GM19351 (cell line): Measurements from ENCODE around the gene SANBR.

ENCODE experiments used
- ATAC-seq: cut with Tn5 transposase; IDR thresholded peaks from one replicate; pipeline ENCODE4 v1.9.1; 2021; ENCODE audit warnings: mild to moderate bottlenecking, moderate library complexity; ENCODE audit not compliant: unreplicated experiment

Gene SANBR

DNA sequence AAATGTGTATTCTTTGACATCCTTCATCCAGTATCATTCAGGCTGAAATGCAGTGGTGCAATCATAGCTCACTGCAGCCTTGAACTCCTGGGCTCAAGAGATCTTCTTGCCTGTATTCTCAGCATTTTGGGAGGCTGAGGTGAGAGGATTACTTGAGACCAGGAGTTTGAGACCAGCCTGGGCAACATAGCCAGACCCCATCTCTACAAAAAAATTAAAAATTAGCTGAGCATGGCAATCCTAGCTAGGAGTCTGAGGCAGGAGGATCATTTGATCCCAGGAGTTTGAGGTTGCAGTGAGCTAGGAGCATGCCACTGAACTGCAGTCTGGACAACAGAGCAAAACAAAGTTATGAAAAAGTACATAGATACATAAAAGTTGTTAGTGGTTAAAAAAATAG, 24.1 kb downstream of the SANBR start:
- no peak for ATAC-seq

DNA sequence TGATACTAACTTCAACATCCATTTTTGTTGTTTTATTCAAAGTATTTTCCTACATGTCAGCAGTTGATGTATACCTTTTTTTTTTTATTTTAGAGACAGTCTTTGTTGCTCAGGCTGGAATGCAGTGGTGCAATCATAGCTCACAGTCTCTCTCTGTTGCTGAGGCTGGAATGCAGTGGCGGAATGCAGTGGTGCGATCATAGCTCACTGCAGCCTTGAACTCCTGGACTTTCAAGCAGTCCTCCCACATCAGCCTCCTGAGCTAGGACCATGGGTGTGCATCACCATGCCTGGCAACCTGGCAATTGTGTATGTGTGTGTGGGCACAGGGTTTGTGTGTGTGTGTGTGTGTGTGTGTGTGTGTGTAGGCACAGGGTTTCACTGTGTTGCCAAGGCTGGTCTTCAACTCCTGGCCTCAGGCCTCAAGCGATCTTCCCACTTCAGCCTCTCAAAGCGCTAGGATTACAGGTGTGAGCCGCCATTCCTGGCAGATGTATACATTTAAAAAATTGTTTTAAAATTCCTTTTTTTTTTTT, 24.8 kb downstream of the SANBR start:
- ATAC-seq, result no peak

DNA sequence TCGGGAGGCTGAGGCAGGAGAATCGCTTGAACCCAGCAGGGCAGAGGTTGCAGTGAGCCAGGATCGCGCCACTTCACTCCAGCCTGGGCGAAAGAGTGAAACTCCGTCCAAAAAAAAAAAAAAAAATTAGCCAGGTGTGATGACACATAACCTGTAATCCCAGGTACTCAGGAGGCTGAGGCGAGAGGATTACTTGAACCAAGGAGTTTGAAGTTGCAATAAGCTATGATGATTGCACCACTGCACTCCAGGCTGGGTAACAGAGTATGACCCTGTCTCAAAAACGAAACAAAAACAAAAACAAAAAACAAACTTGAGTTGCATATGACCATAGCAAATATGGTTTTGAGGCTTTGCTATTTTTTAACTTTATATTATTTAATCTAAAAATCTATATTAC, 25.8 kb downstream of the SANBR start:
- no peak for ATAC-seq

DNA sequence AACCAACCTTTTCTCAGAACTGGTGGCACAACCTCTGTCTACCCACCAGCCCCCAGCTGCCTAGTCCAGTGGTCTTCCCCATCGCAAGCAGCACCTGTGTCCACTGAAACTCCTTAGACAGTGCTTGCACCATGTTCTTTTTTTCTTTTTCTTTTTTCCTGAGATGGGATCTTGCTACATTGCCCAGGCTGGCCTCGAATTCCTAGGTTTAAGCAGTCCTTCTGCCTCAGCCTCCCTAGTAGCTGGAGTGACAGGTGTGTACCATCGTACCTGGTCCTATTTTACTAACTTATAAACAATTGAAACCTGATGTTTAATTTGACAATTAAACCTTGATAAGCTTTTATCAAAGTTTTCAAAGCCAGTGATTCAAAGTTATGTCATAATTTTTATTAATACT, 30.8 kb downstream of the SANBR start:
- ATAC-seq, result no peak

DNA sequence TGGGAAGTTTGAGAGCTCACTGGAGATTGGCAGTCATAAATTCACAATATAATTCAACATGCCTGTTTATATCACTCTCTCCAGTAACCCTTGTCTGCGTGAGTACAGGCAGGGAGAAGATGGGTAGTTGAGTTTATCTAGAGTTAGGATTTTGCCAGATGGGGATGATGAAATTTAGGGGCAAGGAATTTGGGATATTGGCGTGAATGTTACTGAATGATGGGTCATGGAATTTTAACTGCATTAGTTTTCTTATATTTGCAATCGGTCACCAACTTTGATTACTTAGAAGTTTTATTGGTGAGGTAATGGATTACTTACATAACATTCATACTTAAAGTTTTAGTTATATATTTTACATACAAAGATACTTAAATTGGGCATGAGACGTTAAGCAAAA, 35.1 kb downstream of the SANBR start:
- ATAC-seq, result no peak

DNA sequence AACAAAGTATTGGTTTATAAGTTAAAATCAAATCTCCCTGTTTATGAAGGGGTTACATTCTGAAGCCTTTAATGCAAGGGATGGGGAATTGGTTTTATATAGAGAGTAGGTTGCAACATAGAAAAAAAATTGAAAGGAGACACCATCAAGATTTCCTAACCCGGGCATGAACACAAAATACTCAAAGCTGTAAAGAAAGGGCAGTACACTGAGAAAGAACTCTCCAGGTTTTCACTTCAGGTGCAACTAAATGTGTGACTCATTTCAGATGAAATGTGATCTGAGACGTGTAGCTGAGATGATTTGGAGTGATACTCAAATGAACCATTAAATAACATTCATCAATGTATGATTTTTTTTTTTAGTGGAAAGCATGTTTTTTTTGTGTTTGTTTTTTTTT, 43.6 kb downstream of the SANBR start:
- no peak for ATAC-seq

DNA sequence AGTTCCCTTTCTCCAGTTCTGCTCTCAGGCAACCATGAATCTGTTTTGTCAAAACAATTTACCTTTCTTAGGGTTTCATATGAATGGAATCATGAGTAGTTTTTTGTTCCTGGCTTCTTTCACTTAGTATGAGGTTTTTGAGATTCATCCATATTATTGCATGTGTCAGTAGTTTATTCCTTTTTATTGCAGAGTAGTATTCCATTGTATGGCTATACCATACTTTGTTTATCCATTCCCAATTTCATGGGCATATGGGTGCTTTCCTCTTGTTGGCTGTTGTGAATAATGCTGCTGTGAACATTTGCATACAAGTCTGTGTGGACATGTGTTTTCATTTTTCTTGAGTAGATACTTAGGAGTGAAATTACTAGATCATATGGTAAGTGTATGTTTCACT, 46.0 kb downstream of the SANBR start:
- ATAC-seq, result no peak

DNA sequence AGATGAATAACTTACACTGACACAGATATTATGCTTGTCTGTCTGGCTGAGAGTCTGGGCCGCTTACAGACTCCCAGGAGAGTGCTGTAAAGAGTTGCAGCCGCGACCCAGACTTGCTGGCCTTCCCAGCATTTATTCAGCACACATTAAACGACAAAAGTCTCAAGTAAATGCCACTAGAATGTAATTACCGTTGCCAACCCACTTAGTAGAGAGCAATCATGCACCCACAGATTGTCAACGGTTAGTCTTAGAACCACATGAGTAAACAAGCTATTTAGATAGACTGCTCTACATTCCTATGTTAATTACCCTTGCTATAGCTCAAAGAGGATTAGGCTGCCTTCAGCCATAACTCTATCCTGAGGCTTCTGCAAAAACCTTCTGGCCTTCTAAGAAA, 48.5 kb downstream of the SANBR start:
- no peak for ATAC-seq
